ENCODE data around the gene ARID4B.

Gene ARID4B

DNA sequence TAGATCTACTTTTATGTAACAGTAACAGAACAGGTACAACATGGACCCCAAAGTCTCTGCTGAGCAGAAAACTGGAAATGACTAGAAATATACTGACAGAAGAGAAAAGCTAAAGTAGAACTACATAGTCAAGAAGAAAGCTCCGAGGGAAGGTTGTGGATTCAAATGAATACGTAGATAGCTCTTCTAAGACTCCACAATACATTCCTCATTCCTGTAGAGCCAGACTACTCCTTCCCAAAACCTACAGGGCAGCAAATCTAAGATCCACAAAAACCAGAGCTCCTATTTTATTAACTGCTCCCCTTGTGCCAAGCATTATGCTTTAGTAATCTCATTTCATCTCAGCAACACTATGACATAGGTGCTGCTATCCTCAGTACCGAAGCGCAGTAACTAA, 35.2 kb downstream of the ARID4B start:
- no peak for DNase-seq (ENCODE audit: low read depth in 1 of 2, low spot score in 1 of 2)
- Histone ChIP-seq H3K27ac (replicated peaks) (no peak overlapping the region), H3K4me3 (replicated peaks; ENCODE audit: insufficient read depth, low read length) (no peak overlapping the region), H3K27me3 (ENCODE audit: insufficient read depth, poor library complexity, severe bottlenecking) (no peaks in the 10 kb centered on the region)
- no peak for TF ChIP-seq POLR2AphosphoS5 (IDR thresholded peaks at IDR 0.05; ENCODE audit: low read depth)
- no peak for TF ChIP-seq GABPA (IDR thresholded peaks at IDR 0.05; ENCODE audit: low read depth)

DNA sequence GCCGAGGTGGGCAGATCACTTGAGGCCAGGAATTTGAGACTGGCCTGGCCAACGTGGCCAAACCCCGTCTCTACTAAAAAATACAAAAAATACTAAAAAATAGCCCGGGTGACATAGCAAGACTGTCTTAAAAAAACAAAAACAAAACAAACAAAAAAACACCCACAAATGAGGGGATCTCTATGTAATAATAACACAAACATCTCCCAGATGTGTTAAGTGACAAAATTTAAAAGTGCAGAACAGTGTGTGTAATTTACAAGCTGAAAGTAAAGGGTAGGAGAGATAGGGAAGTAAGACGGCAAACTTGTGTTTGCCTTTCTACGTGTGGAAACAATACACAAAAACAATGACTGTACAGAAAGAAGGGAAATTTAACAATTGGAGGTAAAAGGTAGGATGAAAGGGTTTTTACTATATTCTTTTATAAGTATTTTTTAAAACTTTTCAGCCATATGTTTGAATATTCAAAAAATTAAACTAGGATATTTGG, 36.3 kb downstream of the ARID4B start:
- DNase-seq (ENCODE audit: low read depth in 1 of 2, low spot score in 1 of 2), result no peak
- Histone ChIP-seq H3K27me3 (ENCODE audit: insufficient read depth, poor library complexity, severe bottlenecking) (no peaks in the 10 kb centered on the region), H3K4me3 (replicated peaks; ENCODE audit: insufficient read depth, low read length) (no peak overlapping the region), H3K27ac (replicated peaks) (no peak overlapping the region)
- TF ChIP-seq, protein P1, sequence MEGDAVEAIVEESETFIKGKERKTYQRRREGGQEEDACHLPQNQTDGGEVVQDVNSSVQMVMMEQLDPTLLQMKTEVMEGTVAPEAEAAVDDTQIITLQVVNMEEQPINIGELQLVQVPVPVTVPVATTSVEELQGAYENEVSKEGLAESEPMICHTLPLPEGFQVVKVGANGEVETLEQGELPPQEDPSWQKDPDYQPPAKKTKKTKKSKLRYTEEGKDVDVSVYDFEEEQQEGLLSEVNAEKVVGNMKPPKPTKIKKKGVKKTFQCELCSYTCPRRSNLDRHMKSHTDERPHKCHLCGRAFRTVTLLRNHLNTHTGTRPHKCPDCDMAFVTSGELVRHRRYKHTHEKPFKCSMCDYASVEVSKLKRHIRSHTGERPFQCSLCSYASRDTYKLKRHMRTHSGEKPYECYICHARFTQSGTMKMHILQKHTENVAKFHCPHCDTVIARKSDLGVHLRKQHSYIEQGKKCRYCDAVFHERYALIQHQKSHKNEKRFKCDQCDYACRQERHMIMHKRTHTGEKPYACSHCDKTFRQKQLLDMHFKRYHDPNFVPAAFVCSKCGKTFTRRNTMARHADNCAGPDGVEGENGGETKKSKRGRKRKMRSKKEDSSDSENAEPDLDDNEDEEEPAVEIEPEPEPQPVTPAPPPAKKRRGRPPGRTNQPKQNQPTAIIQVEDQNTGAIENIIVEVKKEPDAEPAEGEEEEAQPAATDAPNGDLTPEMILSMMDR (IDR thresholded peaks at IDR 0.05; ENCODE audit: insufficient read depth, low read length), result no peak
- no peak for TF ChIP-seq GABPA (IDR thresholded peaks at IDR 0.05; ENCODE audit: low read depth)

GRCh38 chr1:235290740-235291502, 37.1 kb downstream of the ARID4B start:
- no peak overlapping the region for H3K27ac ChIP-seq (replicated peaks)
- TF ChIP-seq, protein P1 (IDR thresholded peaks at IDR 0.05; ENCODE audit: insufficient read depth, low read length), result no peak
- TF ChIP-seq GABPA (IDR thresholded peaks at IDR 0.05; ENCODE audit: low read depth) (no peak), SPI1 (IDR thresholded peaks at IDR 0.05; ENCODE audit: borderline replicate concordance, low read depth) (no peak), POLR2AphosphoS5 (IDR thresholded peaks at IDR 0.05; ENCODE audit: low read depth) (no peak)
- TF ChIP-seq, protein P2, sequence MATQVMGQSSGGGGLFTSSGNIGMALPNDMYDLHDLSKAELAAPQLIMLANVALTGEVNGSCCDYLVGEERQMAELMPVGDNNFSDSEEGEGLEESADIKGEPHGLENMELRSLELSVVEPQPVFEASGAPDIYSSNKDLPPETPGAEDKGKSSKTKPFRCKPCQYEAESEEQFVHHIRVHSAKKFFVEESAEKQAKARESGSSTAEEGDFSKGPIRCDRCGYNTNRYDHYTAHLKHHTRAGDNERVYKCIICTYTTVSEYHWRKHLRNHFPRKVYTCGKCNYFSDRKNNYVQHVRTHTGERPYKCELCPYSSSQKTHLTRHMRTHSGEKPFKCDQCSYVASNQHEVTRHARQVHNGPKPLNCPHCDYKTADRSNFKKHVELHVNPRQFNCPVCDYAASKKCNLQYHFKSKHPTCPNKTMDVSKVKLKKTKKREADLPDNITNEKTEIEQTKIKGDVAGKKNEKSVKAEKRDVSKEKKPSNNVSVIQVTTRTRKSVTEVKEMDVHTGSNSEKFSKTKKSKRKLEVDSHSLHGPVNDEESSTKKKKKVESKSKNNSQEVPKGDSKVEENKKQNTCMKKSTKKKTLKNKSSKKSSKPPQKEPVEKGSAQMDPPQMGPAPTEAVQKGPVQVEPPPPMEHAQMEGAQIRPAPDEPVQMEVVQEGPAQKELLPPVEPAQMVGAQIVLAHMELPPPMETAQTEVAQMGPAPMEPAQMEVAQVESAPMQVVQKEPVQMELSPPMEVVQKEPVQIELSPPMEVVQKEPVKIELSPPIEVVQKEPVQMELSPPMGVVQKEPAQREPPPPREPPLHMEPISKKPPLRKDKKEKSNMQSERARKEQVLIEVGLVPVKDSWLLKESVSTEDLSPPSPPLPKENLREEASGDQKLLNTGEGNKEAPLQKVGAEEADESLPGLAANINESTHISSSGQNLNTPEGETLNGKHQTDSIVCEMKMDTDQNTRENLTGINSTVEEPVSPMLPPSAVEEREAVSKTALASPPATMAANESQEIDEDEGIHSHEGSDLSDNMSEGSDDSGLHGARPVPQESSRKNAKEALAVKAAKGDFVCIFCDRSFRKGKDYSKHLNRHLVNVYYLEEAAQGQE (IDR thresholded peaks at IDR 0.05; ENCODE audit: insufficient replicate concordance, low read depth), result no peak

DNA sequence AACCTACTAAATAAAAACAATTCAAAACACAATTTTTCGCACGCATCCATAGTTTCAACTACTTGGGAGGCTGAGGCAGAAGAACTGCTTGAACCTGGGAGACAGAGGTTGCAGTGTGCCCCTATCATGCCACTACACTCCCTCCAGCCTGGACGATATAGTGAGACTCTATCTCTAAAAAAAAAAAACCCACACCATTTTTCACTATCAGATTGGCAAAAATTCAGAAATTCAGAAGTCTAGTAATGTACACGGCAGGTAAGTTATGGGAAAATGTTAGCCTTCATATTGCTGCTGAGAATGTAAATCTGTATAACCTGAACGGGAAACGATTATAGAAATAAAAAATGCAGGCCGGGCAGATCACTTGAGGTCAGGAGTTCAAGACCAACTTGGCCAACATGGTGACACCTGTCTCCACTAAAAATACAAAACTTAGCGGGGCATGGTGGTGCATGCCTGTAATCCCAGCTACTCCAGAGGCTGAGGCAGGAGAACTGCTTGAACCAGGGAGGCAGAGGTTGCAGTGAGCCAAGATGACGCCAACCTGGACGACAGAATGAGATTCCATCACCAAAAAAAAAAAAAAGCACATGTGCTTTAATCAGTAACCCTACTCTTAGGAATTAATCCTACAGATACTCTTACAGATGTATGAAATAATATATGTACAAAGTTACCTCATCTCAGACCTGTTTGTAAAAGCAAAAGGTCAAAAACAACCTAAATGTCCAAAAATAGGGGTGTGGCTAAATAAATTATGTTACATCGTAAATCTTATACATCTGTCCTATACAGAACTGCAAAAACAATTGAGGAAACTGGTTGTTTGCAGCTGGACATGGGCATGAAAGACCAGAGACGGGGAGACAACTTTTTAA, 37.9 kb downstream of the ARID4B start:
- TF ChIP-seq SPI1 (IDR thresholded peaks at IDR 0.05; ENCODE audit: borderline replicate concordance, low read depth) (no peak), GABPA (IDR thresholded peaks at IDR 0.05; ENCODE audit: low read depth) (no peak), POLR2AphosphoS5 (IDR thresholded peaks at IDR 0.05; ENCODE audit: low read depth) (no peak)
- TF ChIP-seq, protein P1 (IDR thresholded peaks at IDR 0.05; ENCODE audit: insufficient read depth, low read length), result no peak
- no peak overlapping the region for H3K27ac ChIP-seq (replicated peaks)
- H3K4me3 ChIP-seq (replicated peaks; ENCODE audit: insufficient read depth, low read length), result no peak overlapping the region
- no peak for DNase-seq (ENCODE audit: low read depth in 1 of 2, low spot score in 1 of 2)
- no peaks in the 10 kb centered on the region for H3K27me3 ChIP-seq (ENCODE audit: insufficient read depth, poor library complexity, severe bottlenecking)

More at GRCh38 chr1:235290740-235291502, 37.1 kb downstream of the ARID4B start:
- DNase-seq (ENCODE audit: low read depth in 1 of 2, low spot score in 1 of 2), result no peak
- H3K4me3 ChIP-seq (replicated peaks; ENCODE audit: insufficient read depth, low read length), result no peak overlapping the region
- H3K27me3 ChIP-seq (ENCODE audit: insufficient read depth, poor library complexity, severe bottlenecking), result no peaks in the 10 kb centered on the region
